BLaER1 treated with 17β-estradiol and CSF1 and Interleukin-3, amounts not matched to agents 10 nM and 100 nM (cell line): Measurements from ENCODE around the gene KRTAP10-10.
"Not testable (repeated sequence)": the region's sequence is repeated elsewhere in the genome, so short reads cannot be mapped to it uniquely, and the experiment has no call there.

Experiments used
- H3K27ac ChIP-seq, 11 experiments: shearing (Covaris generic); formaldehyde crosslinking; 2 replicates each; pipeline ENCODE4 v1.8.1; 2022
- H3K27me3 ChIP-seq, 11 experiments: shearing (Covaris generic); formaldehyde crosslinking; 2 replicates each; pipeline ENCODE4 v1.8.1; 2022
- H3K36me3 ChIP-seq, 11 experiments: shearing (Covaris generic); formaldehyde crosslinking; 2 replicates each; pipeline ENCODE4 v1.8.1; 2022
- H3K4me1 ChIP-seq, 10 experiments: shearing (Covaris generic); formaldehyde crosslinking; 2 replicates each; pipeline ENCODE4 v1.8.1; 2022
- H3K4me2 ChIP-seq, 11 experiments: shearing (Covaris generic); formaldehyde crosslinking; 2 replicates each; pipeline ENCODE4 v1.8.1; 2022
- H3K4me3 ChIP-seq, 10 experiments: shearing (Covaris generic); formaldehyde crosslinking; 2 replicates each; pipeline ENCODE4 v1.8.1; 2022
- H3K9ac ChIP-seq, 11 experiments: shearing (Covaris generic); formaldehyde crosslinking; 2 replicates each; pipeline ENCODE4 v1.8.1; 2022
- H3K9me3 ChIP-seq, 11 experiments: shearing (Covaris generic); formaldehyde crosslinking; replicated peaks in 1 of 11; 2 replicates each; pipeline ENCODE4 v1.8.1; 2022
- H4K20me1 ChIP-seq, 11 experiments: shearing (Covaris generic); formaldehyde crosslinking; 2 replicates each; pipeline ENCODE4 v1.8.1; 2022
- Cebpa-rat ChIP-seq, 11 experiments: shearing (Covaris generic); IDR thresholded peaks; 2 replicates each; pipeline ENCODE4 v1.8.1; 2022

KRTAP10-10 gene

GRCh38 chr21:44601596-44602462 lies 35.3 kb upstream of the KRTAP10-10 start:
- Histone ChIP-seq H3K4me1 (peaks cover 0 to 4% (median 0%) of the 10 kb centered on the region in 10 experiments; a peak in 2 of 20 replicates), H3K27me3 (no peaks in the 10 kb centered on the region), H3K4me2 (no peak overlapping the region), H4K20me1 (no peaks in the 10 kb centered on the region), H3K4me3 (no peak overlapping the region), H3K36me3 (no peaks in the 10 kb centered on the region), H3K27ac (no peak overlapping the region), H3K9ac (no peak overlapping the region), H3K9me3 (peaks cover 6 to 27% (median 19%) of the 10 kb centered on the region in 11 experiments; a peak in 21 of 22 replicates)
- TF ChIP-seq Cebpa-rat (IDR thresholded peaks at IDR 0.05) = no peak

GRCh38 chr21:44602463-44602850 lies 34.7 kb upstream of the KRTAP10-10 start:
- Histone ChIP-seq H3K9me3 (peaks cover 6 to 27% (median 19%) of the 10 kb centered on the region in 11 experiments; a peak in 21 of 22 replicates), H3K4me1 (peaks cover 0 to 4% (median 0%) of the 10 kb centered on the region in 10 experiments; a peak in 2 of 20 replicates), H3K9ac (no peak overlapping the region), H3K36me3 (no peaks in the 10 kb centered on the region), H4K20me1 (no peaks in the 10 kb centered on the region), H3K4me3 (no peak overlapping the region), H3K27ac (no peak overlapping the region), H3K27me3 (no peaks in the 10 kb centered on the region), H3K4me2 (no peak overlapping the region)
- TF ChIP-seq Cebpa-rat (IDR thresholded peaks at IDR 0.05) = no peak

- Histone ChIP-seq H3K4me3 (no peak overlapping the region), H3K4me1 (no peaks in the 10 kb centered on the region; a peak in 1 of 20 replicates), H3K4me2 (no peak overlapping the region), H3K9me3 (peaks cover 6 to 25% (median 20%) of the 10 kb centered on the region in 11 experiments; a peak in 21 of 22 replicates), H3K27ac (no peak overlapping the region), H3K9ac (no peak overlapping the region), H4K20me1 (no peaks in the 10 kb centered on the region), H3K27me3 (no peaks in the 10 kb centered on the region), H3K36me3 (no peaks in the 10 kb centered on the region)
- TF ChIP-seq Cebpa-rat (IDR thresholded peaks at IDR 0.05) = no peak
These were observed 33.9 kb upstream of the KRTAP10-10 start for GRCh38 chr21:44603109-44603875.

- H3K27ac ChIP-seq = no peak overlapping the region
- H3K36me3 ChIP-seq = no peaks in the 10 kb centered on the region
- no peaks in the 10 kb centered on the region for H4K20me1 ChIP-seq
- no peak overlapping the region for H3K4me2 ChIP-seq
- no peak overlapping the region for H3K9ac ChIP-seq
- H3K9me3 ChIP-seq = peaks cover 10 to 32% (median 19%) of the 10 kb centered on the region in 11 experiments
- TF ChIP-seq Cebpa-rat (IDR thresholded peaks at IDR 0.05) = no peak
- no peaks in the 10 kb centered on the region for H3K27me3 ChIP-seq
- H3K4me3 ChIP-seq = no peak overlapping the region
- no peaks in the 10 kb centered on the region; a peak in 1 of 20 replicates for H3K4me1 ChIP-seq
These were observed 33.2 kb upstream of the KRTAP10-10 start for GRCh38 chr21:44603911-44604310.

- no peaks in the 10 kb centered on the region; a peak in 1 of 20 replicates for H3K4me1 ChIP-seq
- H4K20me1 ChIP-seq = no peaks in the 10 kb centered on the region
- H3K4me3 ChIP-seq = no peak overlapping the region
- TF ChIP-seq Cebpa-rat (IDR thresholded peaks at IDR 0.05) = no peak
- peaks cover 36 to 57% (median 45%) of the 10 kb centered on the region in 11 experiments for H3K9me3 ChIP-seq
- H3K36me3 ChIP-seq = peaks cover 0 to 7% (median 0%) of the 10 kb centered on the region in 11 experiments; a peak in 4 of 22 replicates
- no peaks in the 10 kb centered on the region for H3K27me3 ChIP-seq
- no peak overlapping the region for H3K27ac ChIP-seq
- no peak overlapping the region for H3K4me2 ChIP-seq
- H3K9ac ChIP-seq = no peak overlapping the region
These were observed 30.7 kb upstream of the KRTAP10-10 start for GRCh38 chr21:44606495-44606894.

GRCh38 chr21:44609193-44609592 lies 28.0 kb upstream of the KRTAP10-10 start:
- Histone ChIP-seq H3K27ac (no peak overlapping the region), H3K4me1 (peaks cover 0 to 4% (median 1%) of the 10 kb centered on the region in 10 experiments; a peak in 8 of 20 replicates), H3K4me2 (no peak overlapping the region), H3K27me3 (no peaks in the 10 kb centered on the region), H3K36me3 (peaks cover 0 to 7% (median 0%) of the 10 kb centered on the region in 11 experiments; a peak in 4 of 22 replicates), H3K4me3 (no peak overlapping the region), H4K20me1 (no peaks in the 10 kb centered on the region), H3K9ac (no peak overlapping the region), H3K9me3 (peaks cover 38 to 55% (median 46%) of the 10 kb centered on the region in 11 experiments)
- TF ChIP-seq Cebpa-rat (IDR thresholded peaks at IDR 0.05) = no peak

DNA sequence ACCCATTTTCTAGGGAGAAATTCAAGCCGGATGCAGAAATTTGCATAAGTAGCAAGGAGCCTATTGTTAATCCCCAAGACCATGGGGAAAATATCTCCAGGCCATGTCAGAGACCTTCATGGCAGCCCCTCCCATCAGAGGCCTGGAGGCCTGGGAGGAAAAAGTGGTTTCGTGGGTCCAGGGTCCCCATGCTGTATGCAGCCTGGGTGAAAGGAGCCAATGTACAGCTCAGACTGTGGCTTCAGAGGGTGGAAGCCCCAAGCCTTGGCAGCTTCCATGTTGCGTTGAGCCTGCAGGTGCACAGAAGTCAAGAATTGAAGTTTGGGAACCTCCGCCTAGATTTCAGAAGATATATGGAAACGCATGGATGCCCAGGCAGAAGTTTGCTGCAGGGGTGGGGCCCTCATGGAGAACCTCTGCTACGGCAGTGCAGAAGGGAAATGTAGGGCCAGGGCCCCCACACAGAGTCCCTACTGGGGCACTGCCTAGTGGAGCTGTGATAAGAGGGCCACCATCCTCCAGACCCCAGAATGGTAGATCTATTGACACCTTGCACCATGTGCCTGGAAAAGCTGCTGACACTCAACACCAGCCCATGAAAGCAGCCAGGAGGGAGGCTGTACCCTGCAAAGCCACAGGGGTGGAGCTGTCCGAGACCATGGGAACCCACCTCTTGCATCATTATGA lies 26.9 kb upstream of the KRTAP10-10 start:
- H3K36me3 ChIP-seq = not testable (repeated sequence)

DNA sequence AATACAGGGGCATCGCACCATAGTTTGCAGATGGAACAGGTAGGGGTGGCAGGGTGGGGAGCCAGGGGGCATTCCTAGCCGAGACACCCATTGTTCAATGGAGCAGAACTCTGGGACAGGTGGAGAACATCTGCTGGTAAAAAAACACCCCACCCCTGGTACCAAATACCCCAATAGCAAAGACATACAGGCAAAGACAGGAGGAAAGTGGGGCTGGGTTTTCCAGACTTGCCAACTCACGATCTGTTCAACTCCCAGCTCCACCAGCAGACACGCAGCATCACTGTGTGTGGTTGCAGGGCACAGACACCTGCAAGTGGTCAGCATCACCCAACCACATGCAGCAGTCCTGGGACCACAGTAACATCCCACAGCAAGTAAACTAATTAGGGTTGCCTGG lies 25.6 kb upstream of the KRTAP10-10 start:
- Histone ChIP-seq H3K27me3 (peaks cover 0 to 5% (median 0%) of the 10 kb centered on the region in 11 experiments; a peak in 3 of 22 replicates), H3K4me3 (no peak overlapping the region), H3K4me1 (peaks cover 0 to 28% (median 23%) of the 10 kb centered on the region in 10 experiments; a peak in 16 of 20 replicates), H3K36me3 (peaks cover 0 to 7% (median 0%) of the 10 kb centered on the region in 11 experiments; a peak in 4 of 22 replicates), H3K9me3 (peaks cover 36 to 46% (median 39%) of the 10 kb centered on the region in 11 experiments), H3K27ac (no peak overlapping the region), H4K20me1 (no peaks in the 10 kb centered on the region), H3K4me2 (no peak overlapping the region), H3K9ac (no peak overlapping the region)
- TF ChIP-seq Cebpa-rat (IDR thresholded peaks at IDR 0.05) = no peak

More for the DNA sequence above, 26.9 kb upstream of the KRTAP10-10 start:
- Histone ChIP-seq H3K4me1 (peaks cover 0 to 15% (median 12%) of the 10 kb centered on the region in 10 experiments; a peak in 13 of 20 replicates), H3K4me3 (peak overlapping the region in 1 of 10 experiments; percentile 15; a peak in 1 of 20 replicates), H3K9me3 (peaks cover 36 to 52% (median 40%) of the 10 kb centered on the region in 11 experiments)
- H3K27ac ChIP-seq, H4K20me1 ChIP-seq, H3K9ac ChIP-seq, H3K4me2 ChIP-seq, H3K27me3 ChIP-seq: not testable (repeated sequence)
